Endothelial cell of umbilical vein (primary cell): ENCODE measurements around the gene KLRG1. TPM values are rescaled to one million over a fixed set of nuclear protein-coding genes. Genes with fewer than 3 reads are reported as not detected.

Source experiments
- BruUV-seq: library from RNA; stranded (reverse); fragments of 400-500 nt; replicated peaks from 2 replicates; lab custom pipeline; 2021; lab: Mats Ljungman, UMichigan
- CTCF ChIA-PET: fragments of 300-600, 350-600 bp; sonication (Branson Sonifier 250); formaldehyde crosslinking; loops from one replicate; lab custom pipeline; 2021; ENCODE audit warnings: antibody characterized with exemption, inconsistent platforms; lab: Charles Lee
- POLR2A ChIA-PET: fragments of 300-600, 350-600 bp; sonication (Branson Sonifier 250); formaldehyde crosslinking; loops from one replicate; lab custom pipeline; 2021; ENCODE audit warnings: antibody characterized with exemption, inconsistent platforms; lab: Charles Lee
- DNase-seq: peaks from one replicate; pipeline ENCODE4 v3.0.0-alpha.2; 2011; ENCODE audit warnings: low read depth, low spot score
- FAIRE-seq: peaks from 2 replicates; lab custom pipeline; 2011; peaks lifted over from hg19 to GRCh38; lab: Jason Lieb, UNC
- H2AFZ ChIP-seq: 2 replicates; pipeline ENCODE4 v1.6.0; 2012; ENCODE audit warnings: low read depth, low read length, control low read depth, inconsistent platforms
- H3K27ac ChIP-seq: 2 replicates; pipeline ENCODE4 v1.5.1; 2011; ENCODE audit warnings: low read depth, mild to moderate bottlenecking, control low read depth, low read length, moderate library complexity; ENCODE audit not compliant: insufficient read depth
- H3K27me3 ChIP-seq, 2 experiments: 2 replicates each; pipeline versions ENCODE4 v1.6.0 to v1.6.1; 2011; ENCODE audit warnings: low read length in 2 of 2, mixed read lengths in 1 of 2; ENCODE audit not compliant: control insufficient read depth in 2 of 2, insufficient read depth in 2 of 2
- H3K36me3 ChIP-seq, 2 experiments: 2 replicates in 1 of 2; 3 replicates in 1 of 2; pipeline ENCODE4 v1.5.1; 2011; ENCODE audit warnings: low read length in 2 of 2, mild to moderate bottlenecking in 1 of 2, moderate library complexity in 1 of 2; ENCODE audit not compliant: control insufficient read depth in 2 of 2, insufficient read depth in 2 of 2; ENCODE audit errors: extremely low read depth in 1 of 2
- H3K4me1 ChIP-seq: 3 replicates; pipeline ENCODE4 v1.5.1; 2011; ENCODE audit warnings: mild to moderate bottlenecking, low read length; ENCODE audit not compliant: control insufficient read depth, insufficient read depth; ENCODE audit errors: extremely low read depth
- H3K4me2 ChIP-seq: 2 replicates; pipeline ENCODE4 v1.6.1; 2011; ENCODE audit warnings: low read length, control low read depth, mixed read lengths; ENCODE audit not compliant: insufficient read depth
- H3K4me3 ChIP-seq, 3 experiments: fragments of 200-600 bp in 1 of 3; sonication (generic), shearing (Covaris generic) in 1 of 3; replicated peaks in 1 of 3; 2 replicates each; pipeline ENCODE4 v1.5.1; 2011 to 2016; ENCODE audit warnings: control low read depth in 3 of 3, low read length in 3 of 3, mild to moderate bottlenecking in 2 of 3, inconsistent platforms in 1 of 3, low read depth in 1 of 3, moderate library complexity in 1 of 3; ENCODE audit not compliant: insufficient read depth in 1 of 3
- H3K79me2 ChIP-seq: 2 replicates; pipeline ENCODE4 v1.6.0; 2012; ENCODE audit warnings: low read length, inconsistent platforms; ENCODE audit not compliant: control insufficient read depth, insufficient read depth
- H3K9ac ChIP-seq: replicated peaks from 2 replicates; pipeline ENCODE3; 2011; ENCODE audit warnings: low read length, control low read depth; ENCODE audit not compliant: insufficient read depth; ENCODE audit errors: extremely low read depth
- H3K9me1 ChIP-seq: replicated peaks from 3 replicates; pipeline ENCODE4 v1.6.0; 2011; ENCODE audit warnings: mild to moderate bottlenecking, low read length; ENCODE audit not compliant: control insufficient read depth, insufficient read depth; ENCODE audit errors: extremely low read depth
- H3K9me3 ChIP-seq: replicated peaks from 2 replicates; pipeline ENCODE4 v1.5.1; 2012; ENCODE audit warnings: low read length, inconsistent platforms; ENCODE audit not compliant: control insufficient read depth, insufficient read depth
- H4K20me1 ChIP-seq: replicated peaks from 2 replicates; pipeline ENCODE3; 2011; ENCODE audit warnings: mild to moderate bottlenecking, low read length; ENCODE audit not compliant: control insufficient read depth, insufficient read depth; ENCODE audit errors: extremely low read depth
- CTCF ChIP-seq, 2 donors: IDR thresholded peaks; 1 replicate in 1 of 2; 2 replicates in 1 of 2; pipeline ENCODE4 v1.5.1; 2011; ENCODE audit warnings: low read length in 2 of 2, mild to moderate bottlenecking in 2 of 2, moderate library complexity in 2 of 2, control low read depth in 1 of 2, inconsistent platforms in 1 of 2, low read depth in 1 of 2; ENCODE audit not compliant: insufficient read depth in 1 of 2; ENCODE audit errors: extremely low read depth in 1 of 2
- EZH2 ChIP-seq: IDR thresholded peaks from 2 replicates; pipeline ENCODE4 v1.6.1; 2012; ENCODE audit warnings: borderline replicate concordance, low read depth, mild to moderate bottlenecking, moderate library complexity, low read length, inconsistent platforms; ENCODE audit not compliant: severe bottlenecking
- FOS ChIP-seq: IDR thresholded peaks from 2 replicates; pipeline ENCODE4 v1.6.1; 2011; ENCODE audit warnings: mild to moderate bottlenecking, low read length, moderate library complexity, borderline replicate concordance; ENCODE audit not compliant: insufficient read depth
- GATA2 ChIP-seq: IDR thresholded peaks from 2 replicates; pipeline ENCODE4 v1.7.0; 2011; ENCODE audit warnings: low read depth, mild to moderate bottlenecking, moderate library complexity, mixed read lengths, low read length; ENCODE audit not compliant: insufficient read length, insufficient read depth
- JUN ChIP-seq: IDR thresholded peaks from 2 replicates; pipeline ENCODE4 v1.6.1; 2011; ENCODE audit warnings: borderline replicate concordance, low read depth; ENCODE audit not compliant: insufficient read length, insufficient read depth
- MAX ChIP-seq: IDR thresholded peaks from 2 replicates; pipeline ENCODE4 v1.6.1; 2011; ENCODE audit not compliant: insufficient read depth, insufficient read length
- MYC ChIP-seq: IDR thresholded peaks from one replicate; pipeline ENCODE4 v1.6.1; 2011; ENCODE audit warnings: mild to moderate bottlenecking, low read depth, low read length
- POLR2A ChIP-seq: IDR thresholded peaks from 2 replicates; pipeline ENCODE4 v1.6.1; 2012; ENCODE audit warnings: low read depth, mild to moderate bottlenecking, control low read depth, low read length
- POLR2AphosphoS5 ChIP-seq: IDR thresholded peaks from 2 replicates; pipeline ENCODE4 v1.6.1; 2012; ENCODE audit warnings: low read depth, mild to moderate bottlenecking, control low read depth, low read length, moderate library complexity; ENCODE audit not compliant: insufficient read depth
- dilution Hi-C: fragments of 300-500 bp; cut with MboI; formaldehyde crosslinking; loops from one replicate; pipeline ENCODE4 v1.15.0; 2019; ENCODE audit warnings: low sequenced_read_pairs; ENCODE audit not compliant: extremely low pct_ligation_motif_present
- intact Hi-C: fragments of 100-400 bp; cut with micrococcal nuclease; formaldehyde crosslinking; loops from one replicate; pipeline ENCODE4 v1.10.0; 2022
- polyA plus RNA-seq, 4 experiments: library from polyadenylated mRNA; depleted of rRNA in 3 of 4; stranded (reverse) in 3 of 4; unstranded in 1 of 4; fragments of >200 nt; gene quantifications; 2 replicates each; pipeline versions ENCODE4 v1.2.1 to v1.2.3, GENCODE V29; 2011 to 2012; ENCODE audit warnings: missing spikeins in 1 of 4
- total RNA-seq: library from RNA; stranded (reverse); gene quantifications from 2 replicates; pipeline ENCODE4 v1.2.3, GENCODE V29; 2021

Gene KLRG1
- total and polyA plus RNA-seq, 2 donors (not counting 3 experiments of a cell fraction or from before 2014, with no cell fraction given): 4.4 to 15.9 TPM

- Histone ChIP-seq H3K9ac (no peak overlapping the region), H3K9me1 (no peaks in the 10 kb centered on the region), H3K4me1 (no peaks in the 10 kb centered on the region), H3K27me3 (peaks cover 5 to 13% of the 10 kb centered on the region in 2 experiments), H3K27ac (no peak overlapping the region), H3K9me3 (no peaks in the 10 kb centered on the region), H3K4me2 (no peak overlapping the region), H2AFZ (no peak overlapping the region), H3K36me3 (no peaks in the 10 kb centered on the region), H3K4me3 (no peak overlapping the region), H3K79me2 (no peaks in the 10 kb centered on the region), H4K20me1 (no peaks in the 10 kb centered on the region)
- POLR2A ChIA-PET: interaction anchor here (0.5 kb wide), 1 partner anchor 382 kb away, joined by 5 read pairs; no protein-coding TSS in a partner anchor
- no TSS peak for BruUV-seq
- FAIRE-seq (no peak), DNase-seq (no peak)
- CTCF ChIA-PET: interaction anchor here (0.6 to 6.7 kb wide), 29 partner anchors 10 to 567 kb away, joined by 3 to 155 read pairs (median 5); partner anchors contain the start of genes M6PR and PHC1
- TF ChIP-seq JUN (no peak), MYC (no peak), FOS (no peak), MAX (no peak), GATA2 (no peak), POLR2AphosphoS5 (no peak), CTCF (IDR thresholded peaks at IDR 0.05; ENCODE audit: extremely low read depth in 1 of 2, insufficient read depth in 1 of 2, low read depth in 1 of 2, low read length in 2 of 2) (no peak), EZH2 (no peak), POLR2A (no peak)
- intact Hi-C loops (loop anchor here (1.0 to 2.0 kb wide), 4 partner anchors 158 to 504 kb away; no protein-coding TSS in a partner anchor), dilution Hi-C loops (no loop called here)
Measured at GRCh38 chr12:9048930-9049329, 59.6 kb downstream of the KLRG1 start.
